ENCODE data around the gene IER5L. TPM values are rescaled to one million over a fixed set of nuclear protein-coding genes. Genes with fewer than 3 reads are reported as not detected.

Gene IER5L
- total and polyA plus RNA-seq, 4 donors = 0.40 to 3.3 (median 2.5) TPM

DNA sequence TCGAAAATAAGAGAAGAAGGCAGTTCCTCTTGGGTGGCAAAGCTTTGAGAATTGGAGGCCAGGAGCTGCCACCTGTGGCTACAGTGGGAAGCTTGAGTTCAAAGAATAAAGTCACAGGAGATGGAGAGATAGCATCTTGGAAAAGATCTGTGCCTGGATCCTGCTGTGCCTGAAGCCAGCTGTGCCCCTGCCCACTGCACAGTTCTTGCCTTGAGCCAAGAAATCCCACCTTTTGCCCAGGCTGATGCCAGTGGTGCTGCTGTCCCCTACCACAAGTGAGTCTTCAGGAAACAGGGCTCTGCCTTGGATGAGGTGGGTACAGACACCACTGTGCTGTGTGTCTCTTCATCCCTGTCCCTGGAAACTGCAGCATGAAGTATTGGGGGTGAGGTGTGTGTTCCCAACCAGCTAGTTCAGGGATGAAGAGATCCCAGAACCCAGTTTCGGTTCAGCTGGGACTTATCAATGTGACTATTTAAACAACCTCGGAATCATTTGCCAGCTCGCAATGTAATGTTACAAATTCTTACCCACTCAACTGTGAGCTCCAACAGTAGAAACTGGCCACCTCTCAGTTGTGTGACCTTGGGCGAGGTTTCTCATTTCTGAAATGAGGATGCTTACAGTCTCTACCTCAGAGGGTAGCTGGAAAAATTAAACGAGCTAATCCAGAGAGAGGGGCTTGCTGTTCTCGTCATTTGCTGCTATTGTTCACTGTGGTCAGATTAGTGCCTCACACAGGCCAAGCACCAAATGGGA lies 5.9 kb downstream of the IER5L start:
- no peak for TF ChIP-seq NR2F2 (IDR thresholded peaks at IDR 0.05)
- TF ChIP-seq, protein P1, sequence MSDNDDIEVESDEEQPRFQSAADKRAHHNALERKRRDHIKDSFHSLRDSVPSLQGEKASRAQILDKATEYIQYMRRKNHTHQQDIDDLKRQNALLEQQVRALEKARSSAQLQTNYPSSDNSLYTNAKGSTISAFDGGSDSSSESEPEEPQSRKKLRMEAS (IDR thresholded peaks at IDR 0.05) = no peak
- TF ChIP-seq GABPA (IDR thresholded peaks at IDR 0.05 in 1 of 2, conservative IDR thresholded peaks at IDR 0.05 in 1 of 2) = no peak
- TF ChIP-seq, protein P2, sequence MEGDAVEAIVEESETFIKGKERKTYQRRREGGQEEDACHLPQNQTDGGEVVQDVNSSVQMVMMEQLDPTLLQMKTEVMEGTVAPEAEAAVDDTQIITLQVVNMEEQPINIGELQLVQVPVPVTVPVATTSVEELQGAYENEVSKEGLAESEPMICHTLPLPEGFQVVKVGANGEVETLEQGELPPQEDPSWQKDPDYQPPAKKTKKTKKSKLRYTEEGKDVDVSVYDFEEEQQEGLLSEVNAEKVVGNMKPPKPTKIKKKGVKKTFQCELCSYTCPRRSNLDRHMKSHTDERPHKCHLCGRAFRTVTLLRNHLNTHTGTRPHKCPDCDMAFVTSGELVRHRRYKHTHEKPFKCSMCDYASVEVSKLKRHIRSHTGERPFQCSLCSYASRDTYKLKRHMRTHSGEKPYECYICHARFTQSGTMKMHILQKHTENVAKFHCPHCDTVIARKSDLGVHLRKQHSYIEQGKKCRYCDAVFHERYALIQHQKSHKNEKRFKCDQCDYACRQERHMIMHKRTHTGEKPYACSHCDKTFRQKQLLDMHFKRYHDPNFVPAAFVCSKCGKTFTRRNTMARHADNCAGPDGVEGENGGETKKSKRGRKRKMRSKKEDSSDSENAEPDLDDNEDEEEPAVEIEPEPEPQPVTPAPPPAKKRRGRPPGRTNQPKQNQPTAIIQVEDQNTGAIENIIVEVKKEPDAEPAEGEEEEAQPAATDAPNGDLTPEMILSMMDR (IDR thresholded peaks at IDR 0.05; ENCODE audit: low read depth, low read length, missing input control) = no peak
- TF ChIP-seq ATF3 (IDR thresholded peaks at IDR 0.05) = no peak
- TF ChIP-seq YY1 (IDR thresholded peaks at IDR 0.05) = no peak
- TF ChIP-seq HNF4A (conservative IDR thresholded peaks at IDR 0.05) = no peak
- TF ChIP-seq RAD21 (IDR thresholded peaks at IDR 0.05) = no peak
- no peak for TF ChIP-seq REST (IDR thresholded peaks at IDR 0.05)
- TF ChIP-seq SP1 (IDR thresholded peaks at IDR 0.05) = no peak
- no peak for TF ChIP-seq JUND (IDR thresholded peaks at IDR 0.05)
- TF ChIP-seq, protein P3, sequence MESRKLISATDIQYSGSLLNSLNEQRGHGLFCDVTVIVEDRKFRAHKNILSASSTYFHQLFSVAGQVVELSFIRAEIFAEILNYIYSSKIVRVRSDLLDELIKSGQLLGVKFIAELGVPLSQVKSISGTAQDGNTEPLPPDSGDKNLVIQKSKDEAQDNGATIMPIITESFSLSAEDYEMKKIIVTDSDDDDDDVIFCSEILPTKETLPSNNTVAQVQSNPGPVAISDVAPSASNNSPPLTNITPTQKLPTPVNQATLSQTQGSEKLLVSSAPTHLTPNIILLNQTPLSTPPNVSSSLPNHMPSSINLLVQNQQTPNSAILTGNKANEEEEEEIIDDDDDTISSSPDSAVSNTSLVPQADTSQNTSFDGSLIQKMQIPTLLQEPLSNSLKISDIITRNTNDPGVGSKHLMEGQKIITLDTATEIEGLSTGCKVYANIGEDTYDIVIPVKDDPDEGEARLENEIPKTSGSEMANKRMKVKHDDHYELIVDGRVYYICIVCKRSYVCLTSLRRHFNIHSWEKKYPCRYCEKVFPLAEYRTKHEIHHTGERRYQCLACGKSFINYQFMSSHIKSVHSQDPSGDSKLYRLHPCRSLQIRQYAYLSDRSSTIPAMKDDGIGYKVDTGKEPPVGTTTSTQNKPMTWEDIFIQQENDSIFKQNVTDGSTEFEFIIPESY (IDR thresholded peaks at IDR 0.05) = no peak
- no peak for TF ChIP-seq FOXA1 (IDR thresholded peaks at IDR 0.05)
- no peak for TF ChIP-seq EGR1 (IDR thresholded peaks at IDR 0.05; ENCODE audit: low read depth in 2 of 2)
- no peak for TF ChIP-seq RXRA (IDR thresholded peaks at IDR 0.05)
- Histone ChIP-seq H3K27me3 (ENCODE audit: control insufficient read depth in 4 of 4, insufficient read depth in 4 of 4, low read length in 3 of 4) (no peaks in the 10 kb centered on the region), H3K4me3 (ENCODE audit: low read depth in 1 of 3, low read length in 3 of 3) (no peak overlapping the region), H3K9ac (ENCODE audit: low read depth in 1 of 2, low read length in 2 of 2) (no peak overlapping the region), H3K27ac (ENCODE audit: low read depth in 1 of 2, low read length in 2 of 2) (no peak overlapping the region), H3K9me3 (ENCODE audit: control insufficient read depth in 4 of 4, low read length in 3 of 4) (no peaks in the 10 kb centered on the region), H3K36me3 (ENCODE audit: control insufficient read depth in 4 of 4, insufficient read depth in 3 of 4, low read depth in 1 of 4, low read length in 3 of 4) (no peaks in the 10 kb centered on the region), H3K4me1 (ENCODE audit: control insufficient read depth in 4 of 4, insufficient read depth in 4 of 4, low read length in 3 of 4) (peaks cover 0 to 28% (median 8%) of the 10 kb centered on the region in 4 donors)
- 70% methylated on average over 7 of the region's 7 CpGs for WGBS
- DNase-seq (ENCODE audit: low spot score) = no peak

Measured in liver (tissue), 9 donors.